Fibroblast of lung (primary cell): Measurements from ENCODE around the gene MAGI2. TPM values are rescaled to one million over a fixed set of nuclear protein-coding genes. Genes with fewer than 3 reads are reported as not detected.

ENCODE experiments used
- DNase-seq, 2 donors: peaks; one replicate each; pipeline versions ENCODE4 v3.0.0 to v3.0.0-alpha.2; 2010; ENCODE audit warnings: low read depth in 2 of 2
- H2AFZ ChIP-seq: 2 replicates; pipeline ENCODE4 v1.5.1; 2012; ENCODE audit warnings: low read length, control low read depth, inconsistent platforms
- H3K27ac ChIP-seq: 2 replicates; pipeline ENCODE4 v1.5.1; 2011; ENCODE audit warnings: low read length, control low read depth; ENCODE audit not compliant: insufficient read depth
- H3K27me3 ChIP-seq: 2 replicates; pipeline ENCODE4 v1.5.1; 2011; ENCODE audit warnings: mild to moderate bottlenecking, low read length; ENCODE audit not compliant: control insufficient read depth, insufficient read depth
- H3K36me3 ChIP-seq: 2 replicates; pipeline ENCODE4 v1.5.1; 2011; ENCODE audit warnings: low read length; ENCODE audit not compliant: control insufficient read depth, insufficient read depth
- H3K4me1 ChIP-seq: 2 replicates; pipeline ENCODE4 v1.5.1; 2011; ENCODE audit warnings: low read length; ENCODE audit not compliant: control insufficient read depth, insufficient read depth; ENCODE audit errors: extremely low read depth
- H3K4me2 ChIP-seq: 2 replicates; pipeline ENCODE4 v1.5.1; 2011; ENCODE audit warnings: low read length, control low read depth; ENCODE audit not compliant: insufficient read depth; ENCODE audit errors: extremely low read depth
- H3K4me3 ChIP-seq, 4 experiments: fragments of 200-600 bp in 1 of 4; sonication (generic) in 1 of 4; replicated peaks in 1 of 4; 2 replicates each; pipeline ENCODE4 v1.5.1; 2011 to 2016; ENCODE audit warnings: low read length in 4 of 4, low read depth in 3 of 4, mild to moderate bottlenecking in 3 of 4, control low read depth in 2 of 4, inconsistent platforms in 1 of 4, mixed read lengths in 1 of 4; ENCODE audit not compliant: insufficient read depth in 1 of 4; ENCODE audit errors: control extremely low read depth in 1 of 4
- H3K79me2 ChIP-seq: 2 replicates; pipeline ENCODE4 v1.5.1; 2012; ENCODE audit warnings: mild to moderate bottlenecking, low read length, inconsistent platforms; ENCODE audit not compliant: control insufficient read depth, insufficient read depth
- H3K9ac ChIP-seq: 2 replicates; pipeline ENCODE4 v1.5.1; 2011; ENCODE audit warnings: mild to moderate bottlenecking, low read length, control low read depth; ENCODE audit not compliant: insufficient read depth
- H3K9me3 ChIP-seq: 2 replicates; pipeline ENCODE4 v1.5.1; 2012; ENCODE audit warnings: low read depth, low read length; ENCODE audit not compliant: control insufficient read depth, insufficient read depth
- H4K20me1 ChIP-seq: 2 replicates; pipeline ENCODE4 v1.5.1; 2011; ENCODE audit warnings: low read length; ENCODE audit not compliant: control insufficient read depth, insufficient read depth; ENCODE audit errors: extremely low read depth
- EZH2 ChIP-seq: IDR thresholded peaks from 2 replicates; pipeline ENCODE4 v1.5.1; 2012; ENCODE audit warnings: low read length, control low read depth, mild to moderate bottlenecking; ENCODE audit errors: missing control alignments
- polyA plus RNA-seq, 2 donors: library from polyadenylated mRNA; depleted of rRNA in 1 of 2; stranded (reverse) in 1 of 2; unstranded in 1 of 2; fragments of >200 nt; gene quantifications; 2 replicates each; pipeline ENCODE4 v1.2.1, GENCODE V29; 2011 to 2012; ENCODE audit warnings: missing spikeins in 1 of 2
- total RNA-seq: library from RNA; depleted of rRNA; stranded (reverse); fragments of >200 nt; gene quantifications from 2 replicates; pipeline ENCODE4 v1.2.1, GENCODE V29; 2014
- TF ChIP-seq, protein P1 (sequence below), 2 donors: IDR thresholded peaks in 1 of 2; conservative IDR thresholded peaks in 1 of 2; 1 replicate in 1 of 2; 2 replicates in 1 of 2; pipeline ENCODE4 v1.5.1; 2011 to 2012; ENCODE audit warnings: low read length in 2 of 2, control low read depth in 1 of 2, inconsistent platforms in 1 of 2, low read depth in 1 of 2, mild to moderate bottlenecking in 1 of 2

Gene MAGI2
- total and polyA plus RNA-seq, 2 donors (not counting 1 experiment from before 2014, with no cell fraction given), result 1.8 to 17.0 TPM

- H3K4me3 ChIP-seq, result no peak overlapping the region
- H3K4me2 ChIP-seq, result no peak overlapping the region
- H4K20me1 ChIP-seq, result no peaks in the 10 kb centered on the region
- H3K27ac ChIP-seq, result no peak overlapping the region
- H3K27me3 ChIP-seq, result no peaks in the 10 kb centered on the region
- no peak overlapping the region for H2AFZ ChIP-seq
- peak; percentile 14 to 26 for DNase-seq
- no peaks in the 10 kb centered on the region for H3K36me3 ChIP-seq
- no peak for TF ChIP-seq EZH2
- TF ChIP-seq, protein P1, sequence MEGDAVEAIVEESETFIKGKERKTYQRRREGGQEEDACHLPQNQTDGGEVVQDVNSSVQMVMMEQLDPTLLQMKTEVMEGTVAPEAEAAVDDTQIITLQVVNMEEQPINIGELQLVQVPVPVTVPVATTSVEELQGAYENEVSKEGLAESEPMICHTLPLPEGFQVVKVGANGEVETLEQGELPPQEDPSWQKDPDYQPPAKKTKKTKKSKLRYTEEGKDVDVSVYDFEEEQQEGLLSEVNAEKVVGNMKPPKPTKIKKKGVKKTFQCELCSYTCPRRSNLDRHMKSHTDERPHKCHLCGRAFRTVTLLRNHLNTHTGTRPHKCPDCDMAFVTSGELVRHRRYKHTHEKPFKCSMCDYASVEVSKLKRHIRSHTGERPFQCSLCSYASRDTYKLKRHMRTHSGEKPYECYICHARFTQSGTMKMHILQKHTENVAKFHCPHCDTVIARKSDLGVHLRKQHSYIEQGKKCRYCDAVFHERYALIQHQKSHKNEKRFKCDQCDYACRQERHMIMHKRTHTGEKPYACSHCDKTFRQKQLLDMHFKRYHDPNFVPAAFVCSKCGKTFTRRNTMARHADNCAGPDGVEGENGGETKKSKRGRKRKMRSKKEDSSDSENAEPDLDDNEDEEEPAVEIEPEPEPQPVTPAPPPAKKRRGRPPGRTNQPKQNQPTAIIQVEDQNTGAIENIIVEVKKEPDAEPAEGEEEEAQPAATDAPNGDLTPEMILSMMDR (conservative IDR thresholded peaks at IDR 0.05 in 1 of 2, IDR thresholded peaks at IDR 0.05 in 1 of 2; ENCODE audit: low read depth in 1 of 2, low read length in 2 of 2), result no peak
- H3K9ac ChIP-seq, result no peak overlapping the region
- H3K79me2 ChIP-seq, result peaks cover 8% of the 10 kb centered on the region
- no peaks in the 10 kb centered on the region for H3K9me3 ChIP-seq
- peaks cover 3% of the 10 kb centered on the region for H3K4me1 ChIP-seq
Observed at GRCh38 chr7:79436378-79436777, 17.1 kb downstream of the MAGI2 start.

GRCh38 chr7:79434867-79435266, 18.6 kb downstream of the MAGI2 start:
- no peak overlapping the region for H3K4me3 ChIP-seq
- no peak overlapping the region for H3K9ac ChIP-seq
- H3K27ac ChIP-seq, result peak overlapping the region; percentile 37
- H4K20me1 ChIP-seq, result no peaks in the 10 kb centered on the region
- peaks cover 3% of the 10 kb centered on the region for H3K4me1 ChIP-seq
- no peaks in the 10 kb centered on the region for H3K9me3 ChIP-seq
- no peak overlapping the region for H2AFZ ChIP-seq
- H3K27me3 ChIP-seq, result no peaks in the 10 kb centered on the region
- no peak overlapping the region for H3K4me2 ChIP-seq
- DNase-seq, result no peak
- H3K36me3 ChIP-seq, result no peaks in the 10 kb centered on the region
- H3K79me2 ChIP-seq, result peaks cover 8% of the 10 kb centered on the region
- TF ChIP-seq EZH2, result no peak
- TF ChIP-seq, protein P1 (conservative IDR thresholded peaks at IDR 0.05 in 1 of 2, IDR thresholded peaks at IDR 0.05 in 1 of 2; ENCODE audit: low read depth in 1 of 2, low read length in 2 of 2), result no peak

DNA sequence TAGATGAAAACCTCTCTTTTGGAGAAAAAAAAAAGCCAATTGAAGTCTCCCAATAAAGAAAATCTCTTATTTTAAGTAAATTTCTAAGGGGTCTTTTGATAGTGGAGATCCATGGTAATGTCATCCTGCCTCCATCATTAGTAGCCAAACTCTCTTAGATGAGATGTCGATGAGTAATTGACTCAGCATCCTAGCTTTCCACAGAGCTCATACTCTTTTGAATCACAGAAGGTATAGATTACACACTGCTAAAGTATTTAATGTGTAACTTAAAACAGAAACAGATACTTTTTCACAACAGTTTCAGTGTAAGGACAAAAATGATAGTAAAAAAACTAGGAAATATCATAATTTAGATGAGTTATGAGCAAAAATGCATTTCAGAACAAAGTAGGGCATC, 19.4 kb downstream of the MAGI2 start:
- no peak overlapping the region for H3K9ac ChIP-seq
- no peaks in the 10 kb centered on the region for H3K27me3 ChIP-seq
- TF ChIP-seq, protein P1 (conservative IDR thresholded peaks at IDR 0.05 in 1 of 2, IDR thresholded peaks at IDR 0.05 in 1 of 2; ENCODE audit: low read depth in 1 of 2, low read length in 2 of 2), result no peak
- TF ChIP-seq EZH2, result no peak
- no peak overlapping the region for H3K4me3 ChIP-seq
- H3K9me3 ChIP-seq, result no peaks in the 10 kb centered on the region
- no peak overlapping the region for H2AFZ ChIP-seq
- peaks cover 3% of the 10 kb centered on the region for H3K4me1 ChIP-seq
- peak; percentile 61 to 70 for DNase-seq
- H3K36me3 ChIP-seq, result no peaks in the 10 kb centered on the region
- H3K4me2 ChIP-seq, result no peak overlapping the region
- H3K27ac ChIP-seq, result no peak overlapping the region
- H3K79me2 ChIP-seq, result peaks cover 8% of the 10 kb centered on the region
- no peaks in the 10 kb centered on the region for H4K20me1 ChIP-seq
